Mesenteric fat pad (tissue), 1 donor: Measurements from ENCODE around the gene ATG9B. TPM values are rescaled to one million over a fixed set of nuclear protein-coding genes. Genes with fewer than 3 reads are reported as not detected.
"Not testable (repeated sequence)": the region's sequence is repeated elsewhere in the genome, so short reads cannot be mapped to it uniquely, and the experiment has no call there.

Experiments used
- DNase-seq: peaks from one replicate; pipeline ENCODE4 v3.0.0-alpha.2; 2020; ENCODE audit warnings: low spot score
- total RNA-seq: library from RNA; stranded (reverse); fragmentation: NEBNext Ultra II Directional; extraction: Animal tissue kit (Norgen Biotek cat#: 25700); gene quantifications from one replicate; pipeline ENCODE4 v1.2.1, GENCODE V29; 2021
- donor health status: DM: yes; HTN: yes; CAD: no.

ATG9B gene
- total RNA-seq, 1 donor from 2014 or later: not detected

- no peak for DNase-seq
Measured at GRCh38 chr7:151017370-151017952, 6.8 kb downstream of the ATG9B start.

DNA sequence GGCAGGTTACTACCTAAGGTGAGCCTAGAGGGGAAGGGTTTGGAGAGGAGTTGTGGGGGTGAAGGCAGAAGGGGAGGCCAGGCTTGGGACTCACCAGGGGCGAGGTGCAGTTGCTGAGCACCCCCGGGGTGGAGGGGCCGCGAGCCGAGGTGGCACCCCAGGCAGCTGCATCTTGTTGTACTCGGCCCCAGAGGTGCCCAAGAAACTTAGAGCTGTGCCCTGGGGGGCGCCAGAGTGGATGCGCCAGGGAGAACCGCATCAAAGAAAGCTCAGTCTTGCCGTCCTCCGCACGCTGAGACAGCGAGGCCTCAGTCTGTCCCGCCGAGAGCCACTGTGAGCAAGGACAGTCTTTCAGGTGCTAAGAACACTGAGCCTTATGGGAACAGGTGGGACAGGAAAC, 7.4 kb downstream of the ATG9B start:
- DNase-seq: no peak

DNA sequence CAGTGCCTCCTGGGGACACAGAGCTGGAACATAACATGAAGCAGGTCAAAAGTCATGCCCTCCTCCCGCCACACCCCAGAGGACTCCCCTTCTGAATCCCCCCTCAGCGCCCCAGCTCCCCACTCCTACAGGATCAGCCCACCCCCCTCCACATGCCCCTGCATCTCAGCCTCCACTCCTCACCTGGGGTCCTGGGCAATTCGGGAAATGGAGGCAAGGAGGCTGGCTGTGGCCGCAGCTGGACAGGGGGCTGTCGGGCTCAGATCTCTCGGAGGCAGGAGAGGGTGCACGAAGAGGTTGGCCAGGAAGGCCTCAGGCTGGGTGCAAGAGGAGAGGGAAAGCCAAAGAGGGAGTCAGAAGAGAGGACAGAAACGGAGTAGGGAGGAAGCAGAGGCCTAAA, 7.8 kb downstream of the ATG9B start:
- no peak for DNase-seq

DNA sequence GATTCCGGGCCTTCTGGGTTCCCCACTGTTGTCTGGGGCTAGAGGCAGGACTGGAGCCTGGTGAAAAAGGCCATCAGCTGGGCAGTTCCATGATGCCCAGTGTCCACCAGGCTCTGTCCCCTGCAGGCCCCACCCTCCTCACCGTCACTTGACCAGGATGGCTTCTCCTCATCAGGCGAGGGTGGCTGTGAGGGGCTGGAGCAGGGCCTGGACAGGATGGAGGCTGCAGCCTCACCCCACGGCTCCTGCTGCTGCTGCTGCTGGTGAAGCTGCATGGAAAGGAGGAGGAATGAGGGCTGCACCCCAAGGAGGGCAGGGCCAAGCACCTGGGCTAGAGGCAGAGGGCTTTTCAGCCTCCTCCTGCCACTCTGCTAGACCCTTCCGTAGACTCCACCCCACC, 8.3 kb downstream of the ATG9B start:
- no peak for DNase-seq

GRCh38 chr7:151014950-151015349, 9.3 kb downstream of the ATG9B start:
- no peak for DNase-seq

DNA sequence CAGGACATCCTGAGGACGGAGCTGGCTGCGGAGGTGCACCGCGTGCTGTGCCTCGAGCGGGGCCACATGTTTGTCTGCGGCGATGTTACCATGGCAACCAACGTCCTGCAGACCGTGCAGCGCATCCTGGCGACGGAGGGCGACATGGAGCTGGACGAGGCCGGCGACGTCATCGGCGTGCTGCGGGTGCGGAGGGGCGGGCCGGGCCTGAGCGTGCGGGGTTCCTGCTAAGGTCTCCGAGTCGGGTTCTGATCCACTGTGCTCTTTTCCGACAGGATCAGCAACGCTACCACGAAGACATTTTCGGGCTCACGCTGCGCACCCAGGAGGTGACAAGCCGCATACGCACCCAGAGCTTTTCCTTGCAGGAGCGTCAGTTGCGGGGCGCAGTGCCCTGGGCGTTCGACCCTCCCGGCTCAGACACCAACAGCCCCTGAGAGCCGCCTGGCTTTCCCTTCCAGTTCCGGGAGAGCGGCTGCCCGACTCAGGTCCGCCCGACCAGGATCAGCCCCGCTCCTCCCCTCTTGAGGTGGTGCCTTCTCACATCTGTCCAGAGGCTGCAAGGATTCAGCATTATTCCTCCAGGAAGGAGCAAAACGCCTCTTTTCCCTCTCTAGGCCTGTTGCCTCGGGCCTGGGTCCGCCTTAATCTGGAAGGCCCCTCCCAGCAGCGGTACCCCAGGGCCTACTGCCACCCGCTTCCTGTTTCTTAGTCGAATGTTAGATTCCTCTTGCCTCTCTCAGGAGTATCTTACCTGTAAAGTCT, 10.4 kb downstream of the ATG9B start:
- no peak for DNase-seq

DNA sequence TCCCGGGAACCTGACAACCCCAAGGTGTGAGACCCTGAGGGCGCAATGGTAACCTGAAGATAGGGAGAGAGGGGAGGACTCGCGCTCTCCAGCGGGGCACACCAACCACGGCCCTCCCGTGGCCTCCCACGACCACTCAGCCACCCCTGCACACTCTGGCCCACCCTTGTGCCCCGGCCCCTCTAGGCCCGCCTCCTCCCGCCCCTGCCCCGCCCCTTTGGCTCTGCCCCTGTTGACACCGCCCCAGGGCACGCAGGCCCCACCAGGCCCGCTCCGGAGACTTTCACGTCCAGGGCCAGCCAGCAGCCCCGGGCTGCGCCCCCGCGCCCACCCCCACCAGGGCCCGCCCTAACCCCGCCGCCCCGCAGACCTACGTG, 10.9 kb downstream of the ATG9B start:
- DNase-seq: no peak

- no peak for DNase-seq
Measured at GRCh38 chr7:151012911-151013347, 11.4 kb downstream of the ATG9B start.

- DNase-seq: no peak
Measured at GRCh38 chr7:151012031-151012692, 12.1 kb downstream of the ATG9B start.

DNA sequence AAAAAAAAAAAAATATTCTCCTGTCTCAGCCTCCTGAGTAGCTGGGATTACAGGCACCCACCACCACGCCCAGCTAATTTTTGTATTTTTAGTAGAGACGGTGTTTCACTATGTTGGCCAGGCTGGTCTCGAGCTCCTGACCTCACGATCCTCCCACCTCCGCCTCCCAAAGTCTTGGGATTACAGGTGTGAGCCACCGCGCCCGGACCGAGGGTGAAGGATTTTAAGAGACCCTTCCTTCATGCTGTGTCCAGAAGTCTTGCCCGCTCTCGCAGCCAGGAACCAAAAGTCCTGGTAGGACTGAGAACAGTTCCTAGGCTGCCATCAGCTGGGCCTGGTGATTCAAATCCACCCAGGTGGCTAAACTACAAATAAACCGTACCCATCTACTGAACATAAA, 12.7 kb downstream of the ATG9B start:
- not testable (repeated sequence) for DNase-seq

DNA sequence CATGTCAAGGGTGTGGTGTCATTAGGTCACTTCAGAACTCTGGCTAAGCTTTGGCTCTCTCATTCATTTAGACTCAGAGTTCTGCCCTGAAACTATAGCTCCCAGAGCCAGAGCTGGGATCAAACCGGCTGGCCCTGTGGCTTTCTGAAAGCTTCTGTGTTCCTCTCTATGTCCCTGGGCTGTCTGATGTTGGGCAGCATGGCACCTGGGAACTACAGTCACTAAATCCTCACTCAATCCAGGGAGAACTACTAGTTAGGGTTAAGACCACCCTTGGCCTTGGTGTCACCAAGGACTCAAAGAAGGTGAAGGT, 13.2 kb downstream of the ATG9B start:
- DNase-seq: no peak

- DNase-seq: no peak
Measured at GRCh38 chr7:151010307-151011096, 13.8 kb downstream of the ATG9B start.

DNA sequence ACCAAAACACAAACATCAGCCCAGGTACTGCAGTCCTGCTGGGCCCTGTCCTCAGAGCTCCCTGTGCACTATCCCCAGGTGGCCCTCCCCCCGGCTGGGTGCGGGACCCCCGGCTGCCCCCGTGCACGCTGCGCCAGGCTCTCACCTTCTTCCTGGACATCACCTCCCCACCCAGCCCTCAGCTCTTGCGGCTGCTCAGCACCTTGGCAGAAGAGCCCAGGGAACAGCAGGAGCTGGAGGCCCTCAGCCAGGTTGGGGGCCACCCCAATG, 14.3 kb downstream of the ATG9B start:
- no peak for DNase-seq

- DNase-seq: no peak
Measured at GRCh38 chr7:151009327-151010036, 14.8 kb downstream of the ATG9B start.

- no peak for DNase-seq
Measured at GRCh38 chr7:151008511-151009323, 15.6 kb downstream of the ATG9B start.

DNA sequence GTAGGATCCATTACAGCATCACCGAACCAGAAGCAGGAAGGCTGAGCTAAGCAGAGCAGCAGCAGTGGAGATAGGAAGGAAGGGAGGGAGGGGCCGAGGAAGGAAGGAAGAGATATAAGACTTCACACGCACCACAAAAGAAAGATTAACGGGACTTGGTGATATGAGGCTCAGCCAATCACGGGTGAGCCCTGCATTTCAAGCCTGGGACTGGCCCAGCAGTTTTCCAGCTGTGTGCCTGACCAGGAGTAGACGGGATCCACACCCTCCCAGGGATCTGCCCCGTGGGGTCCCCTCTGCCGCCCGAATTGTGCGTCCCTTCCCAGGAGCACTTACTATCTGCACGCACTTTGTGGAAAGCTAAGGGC, 16.2 kb downstream of the ATG9B start:
- no peak for DNase-seq

DNA sequence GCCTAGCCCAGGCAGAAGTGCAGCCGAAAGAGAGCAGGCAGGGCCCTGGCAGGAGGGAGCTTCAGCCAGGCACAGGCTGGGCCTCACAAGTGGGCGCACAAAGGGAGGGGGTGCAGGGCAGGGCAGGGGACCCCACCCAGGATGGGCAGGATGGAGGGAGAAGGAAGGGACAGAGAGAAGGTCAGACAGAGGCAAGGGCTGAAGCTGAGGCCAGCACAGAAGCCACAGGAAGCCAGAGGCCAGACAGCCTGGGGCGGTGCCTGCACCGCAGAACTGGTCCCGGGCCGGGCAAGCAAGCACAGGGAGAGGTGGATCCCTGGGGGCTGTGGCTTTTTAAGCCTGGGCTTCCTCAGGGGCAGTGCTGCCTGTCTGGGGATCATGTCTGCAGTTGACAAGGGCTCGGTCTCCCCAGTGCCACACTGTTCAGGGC, 16.8 kb downstream of the ATG9B start:
- no peak for DNase-seq

DNA sequence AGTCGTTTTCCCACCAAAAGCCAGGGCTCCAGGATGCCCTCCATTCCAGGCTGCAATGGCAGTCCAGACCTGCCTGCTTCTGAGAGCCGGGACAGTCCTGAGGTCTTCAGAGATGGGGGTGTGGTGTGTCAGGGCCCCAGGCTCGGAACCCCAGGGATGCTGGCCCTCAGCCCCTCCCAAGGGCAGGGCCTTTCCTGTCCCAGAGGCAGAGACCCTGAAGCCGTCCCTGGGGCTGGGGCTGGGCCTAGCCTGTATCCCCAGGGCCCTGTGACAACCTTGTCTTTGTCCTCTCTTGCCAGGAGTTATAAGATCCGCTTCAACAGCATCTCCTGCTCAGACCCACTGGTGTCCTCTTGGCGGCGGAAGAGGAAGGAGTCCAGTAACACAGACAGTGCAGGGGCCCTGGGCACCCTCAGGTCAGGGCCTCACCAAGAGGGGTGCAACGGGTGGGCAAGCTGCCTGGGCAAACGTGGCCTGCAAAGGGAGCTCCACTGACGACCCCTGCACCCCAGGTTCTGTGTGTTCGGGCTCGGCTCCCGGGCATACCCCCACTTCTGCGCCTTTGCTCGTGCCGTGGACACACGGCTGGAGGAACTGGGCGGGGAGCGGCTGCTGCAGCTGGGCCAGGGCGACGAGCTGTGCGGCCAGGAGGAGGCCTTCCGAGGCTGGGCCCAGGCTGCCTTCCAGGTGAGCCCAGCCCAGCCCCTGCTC, 17.5 kb downstream of the ATG9B start:
- DNase-seq: no peak

DNA sequence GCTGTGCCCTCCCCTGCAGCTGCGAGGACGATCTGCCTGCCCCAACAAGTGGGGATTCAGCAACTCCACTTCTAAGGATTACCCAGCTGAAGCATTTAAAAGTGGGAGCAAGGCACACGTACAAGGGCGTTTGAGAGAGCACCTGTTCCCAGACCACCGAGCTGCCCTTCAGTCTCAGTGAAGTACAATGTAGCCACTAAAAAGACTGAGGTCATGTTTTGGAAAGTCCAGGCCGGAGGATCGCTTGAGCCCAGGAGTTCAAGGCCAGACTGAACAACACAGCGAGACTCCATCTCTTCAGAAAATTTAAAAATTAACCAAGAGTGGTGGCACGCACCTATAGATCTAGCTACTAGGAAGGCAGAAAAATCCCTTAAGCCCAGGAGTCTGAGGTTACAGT, 18.7 kb downstream of the ATG9B start:
- no peak for DNase-seq

DNA sequence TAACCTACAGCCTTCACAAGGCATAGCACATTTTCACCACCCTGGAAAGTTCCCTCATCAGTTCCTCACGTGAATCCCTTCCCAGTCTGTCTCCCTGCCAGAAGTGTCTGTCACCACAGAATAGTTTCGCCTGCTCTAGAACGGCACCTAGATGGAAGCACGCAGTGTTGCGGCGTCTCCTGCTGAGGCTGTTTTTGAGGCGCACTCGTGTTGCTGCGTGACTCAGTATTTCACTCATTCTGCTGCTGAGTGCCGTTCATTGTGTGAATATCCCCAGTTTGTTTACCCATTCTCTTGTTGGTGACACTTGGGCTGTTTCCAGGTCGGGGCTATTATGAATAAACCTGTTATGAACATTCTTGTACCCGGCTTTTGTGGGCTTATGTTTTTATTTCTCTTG, 20.7 kb downstream of the ATG9B start:
- no peak for DNase-seq
